BJ (cell line): ENCODE results near the gene KCNH3. TPM values are rescaled to one million over a fixed set of nuclear protein-coding genes. Genes with fewer than 3 reads are reported as not detected.

ENCODE experiments used
- CTCF ChIA-PET: fragments of 350-600 bp; formaldehyde crosslinking; extraction: SDS; loops from one replicate; lab custom pipeline; 2021; ENCODE audit warnings: antibody characterized with exemption, inconsistent platforms; lab: Yijun Ruan, JAX
- POLR2A ChIA-PET: fragments of 300-600 bp; sonication (Branson Sonifier 250); formaldehyde crosslinking; extraction: SDS; loops from one replicate; lab custom pipeline; 2021; ENCODE audit warnings: antibody characterized with exemption; lab: Charles Lee
- DNase-seq: peaks from one replicate; pipeline ENCODE4 v3.0.0-alpha.2; 2011; ENCODE audit warnings: low read depth
- H3K27me3 ChIP-seq: 2 replicates; pipeline ENCODE4 v1.6.0; 2011; ENCODE audit warnings: low read length; ENCODE audit not compliant: control insufficient read depth, insufficient read depth
- H3K36me3 ChIP-seq: 2 replicates; pipeline ENCODE4 v1.5.1; 2011; ENCODE audit warnings: low read length; ENCODE audit not compliant: control insufficient read depth, insufficient read depth
- H3K4me3 ChIP-seq: 2 replicates; pipeline ENCODE4 v1.5.1; 2011; ENCODE audit warnings: low read depth, mild to moderate bottlenecking, control low read depth, low read length
- CTCF ChIP-seq: IDR thresholded peaks from 2 replicates; pipeline ENCODE4 v1.5.1; 2011; ENCODE audit warnings: low read depth, mild to moderate bottlenecking, control low read depth, inconsistent platforms, low read length, moderate library complexity; ENCODE audit not compliant: insufficient read depth
- polyA plus RNA-seq: library from polyadenylated mRNA; depleted of rRNA; stranded (reverse); fragments of >200 nt; gene quantifications from 2 replicates; pipeline ENCODE4 v1.2.3, GENCODE V29; 2011

Gene KCNH3
- polyA plus RNA-seq, 1 experiment: 0.02 TPM

GRCh38 chr12:49543914-49544815 lies 5.3 kb downstream of the KCNH3 start:
- no peak for DNase-seq
- ChIA-PET POLR2A (no interaction called here), CTCF (interaction anchor here (1.1 to 3.1 kb wide), 2 partner anchors 37 to 187 kb away, joined by 5 to 8 read pairs; no protein-coding TSS in a partner anchor)
- no peak overlapping the region for H3K4me3 ChIP-seq
- TF ChIP-seq CTCF: no peak
- no peaks in the 10 kb centered on the region for H3K36me3 ChIP-seq
- H3K27me3 ChIP-seq: peaks cover 48% of the 10 kb centered on the region

- Histone ChIP-seq H3K36me3 (no peaks in the 10 kb centered on the region), H3K27me3 (peaks cover 44% of the 10 kb centered on the region), H3K4me3 (no peak overlapping the region)
- TF ChIP-seq CTCF: no peak
- CTCF ChIA-PET: interaction anchor here (3.1 kb wide), 1 partner anchor 35 kb away, joined by 8 read pairs; no protein-coding TSS in a partner anchor
- POLR2A ChIA-PET: no interaction called here
- DNase-seq: no peak
Measured at GRCh38 chr12:49545815-49546214, 7.0 kb downstream of the KCNH3 start.

GRCh38 chr12:49546481-49546880 lies 7.7 kb downstream of the KCNH3 start:
- no peak overlapping the region for H3K4me3 ChIP-seq
- TF ChIP-seq CTCF: no peak
- ChIA-PET POLR2A (no interaction called here), CTCF (no interaction called here)
- peaks cover 42% of the 10 kb centered on the region for H3K27me3 ChIP-seq
- DNase-seq: no peak
- no peaks in the 10 kb centered on the region for H3K36me3 ChIP-seq

- ChIA-PET POLR2A (no interaction called here), CTCF (no interaction called here)
- Histone ChIP-seq H3K36me3 (no peaks in the 10 kb centered on the region), H3K27me3 (peaks cover 46% of the 10 kb centered on the region), H3K4me3 (no peak overlapping the region)
- no peak for DNase-seq
- no peak for TF ChIP-seq CTCF
Measured at GRCh38 chr12:49547090-49547690, 8.4 kb downstream of the KCNH3 start.

- CTCF ChIA-PET: no interaction called here
Measured at GRCh38 chr12:49548481-49548821, 9.6 kb downstream of the KCNH3 start.

More at GRCh38 chr12:49548481-49548821, 9.6 kb downstream of the KCNH3 start:
- POLR2A ChIA-PET: interaction anchor here (0.6 kb wide), 1 partner anchor 10 kb away, joined by 3 read pairs; no protein-coding TSS in a partner anchor
- no peaks in the 10 kb centered on the region for H3K36me3 ChIP-seq
- H3K4me3 ChIP-seq: no peak overlapping the region
- H3K27me3 ChIP-seq: peaks cover 46% of the 10 kb centered on the region
- no peak for TF ChIP-seq CTCF
- DNase-seq: no peak
